GM12878 (cell line): ENCODE results near the gene KCND3. TPM values are rescaled to one million over a fixed set of nuclear protein-coding genes. Genes with fewer than 3 reads are reported as not detected.

ENCODE experiments used
- ATAC-seq: fragments of 200-7000 bp; cut with Tn5 transposase; 3 replicates; pipeline ENCODE4 v1.9.1; 2020; ENCODE audit warnings: mild to moderate bottlenecking, moderate library complexity
- BruUV-seq: library from RNA; stranded (reverse); fragments of 400-500 nt; replicated peaks from 2 replicates; lab custom pipeline; 2021; lab: Mats Ljungman, UMichigan
- CTCF ChIA-PET: fragments of 300-600 bp; sonication (Branson Sonifier 250); formaldehyde crosslinking; extraction: SDS; loops from one replicate; lab custom pipeline; 2021; ENCODE audit warnings: inconsistent platforms; lab: Yijun Ruan, JAX
- POLR2A ChIA-PET: fragments of 350-600 bp; formaldehyde crosslinking; extraction: SDS; loops from one replicate; lab custom pipeline; 2021; ENCODE audit warnings: inconsistent platforms; lab: Charles Lee
- RAD21 ChIA-PET: fragments of 300-600 bp; sonication (Branson Sonifier 250); formaldehyde crosslinking; loops from one replicate; lab custom pipeline; 2023; ENCODE audit warnings: antibody characterized with exemption; ENCODE audit not compliant: unreplicated experiment; lab: Charles Lee
- SMC1A ChIA-PET: fragments of 300-600 bp; sonication (Branson Sonifier 250); formaldehyde crosslinking; loops from one replicate; lab custom pipeline; 2023; ENCODE audit not compliant: unreplicated experiment, uncharacterized antibody; lab: Charles Lee
- DNase-seq: peaks from one replicate; pipeline ENCODE4 v3.0.0-alpha.2; 2011; ENCODE audit warnings: low read depth, low spot score
- FAIRE-seq: peaks from 3 replicates; lab custom pipeline; 2011; peaks lifted over from hg19 to GRCh38; lab: Jason Lieb, UNC
- H2AFZ ChIP-seq: 2 replicates; pipeline ENCODE4 v1.6.0; 2011; ENCODE audit warnings: low read depth, low read length, control low read depth; ENCODE audit not compliant: control insufficient read depth
- H3K27ac ChIP-seq: 2 replicates; pipeline ENCODE4 v1.5.1; 2011; ENCODE audit warnings: control low read depth; ENCODE audit not compliant: control insufficient read depth, insufficient read depth
- H3K27me3 ChIP-seq, 2 experiments: replicated peaks in 1 of 2; 2 replicates each; pipeline versions ENCODE4 v1.6.0 to v1.6.1; 2011; ENCODE audit warnings: low read length in 1 of 2; ENCODE audit not compliant: control insufficient read depth in 2 of 2, insufficient read depth in 2 of 2
- H3K36me3 ChIP-seq, 2 experiments: 2 replicates each; pipeline ENCODE4 v1.5.1; 2011; ENCODE audit warnings: low read length in 1 of 2; ENCODE audit not compliant: control insufficient read depth in 2 of 2, insufficient read depth in 2 of 2
- H3K4me1 ChIP-seq: 2 replicates; pipeline ENCODE4 v1.6.1; 2011; ENCODE audit warnings: mild to moderate bottlenecking, low read length, moderate library complexity, mixed read lengths; ENCODE audit not compliant: control insufficient read depth, insufficient read depth
- H3K4me2 ChIP-seq: 2 replicates; pipeline ENCODE4 v1.6.0; 2011; ENCODE audit warnings: control low read depth; ENCODE audit not compliant: control insufficient read depth, insufficient read depth
- H3K4me3 ChIP-seq: fragments of 200-600 bp; sonication (generic); 2 replicates; pipeline ENCODE4 v1.5.1; 2016
- H3K79me2 ChIP-seq: 2 replicates; pipeline ENCODE4 v1.6.0; 2011; ENCODE audit warnings: low read length; ENCODE audit not compliant: control insufficient read depth, insufficient read depth
- H3K9ac ChIP-seq: 2 replicates; pipeline ENCODE4 v1.8.0; 2011; ENCODE audit warnings: low read length, control low read depth, mixed read lengths; ENCODE audit not compliant: control insufficient read depth, insufficient read depth
- H3K9me3 ChIP-seq: replicated peaks from 3 replicates; pipeline ENCODE4 v1.5.1; 2011; ENCODE audit warnings: mild to moderate bottlenecking, low read length; ENCODE audit not compliant: control insufficient read depth, insufficient read depth
- H4K20me1 ChIP-seq: 2 replicates; pipeline ENCODE4 v1.6.0; 2011; ENCODE audit not compliant: control insufficient read depth, insufficient read depth
- CBX5 ChIP-seq: sonication (generic); IDR thresholded peaks from 2 replicates; pipeline ENCODE4 v1.6.1; 2016; ENCODE audit warnings: low read depth, moderate library complexity, mild to moderate bottlenecking, inconsistent platforms
- IRF3 ChIP-seq: fragments of 450-650 bp; IDR thresholded peaks from 2 replicates; pipeline ENCODE4 v1.6.1; 2014; ENCODE audit warnings: mild to moderate bottlenecking
- KAT2A ChIP-seq: conservative IDR thresholded peaks from 2 replicates; pipeline ENCODE4 v1.6.1; 2011; ENCODE audit warnings: low read depth, low read length; ENCODE audit not compliant: control insufficient read depth
- LARP7 ChIP-seq: fragments of 450-650 bp; IDR thresholded peaks from 2 replicates; pipeline ENCODE4 v1.6.1; 2017; ENCODE audit warnings: mild to moderate bottlenecking
- MEF2B ChIP-seq: fragments of 450-650 bp; IDR thresholded peaks from 2 replicates; pipeline ENCODE4 v1.6.1; 2018; ENCODE audit warnings: mild to moderate bottlenecking, moderate library complexity; ENCODE audit not compliant: partially characterized antibody, poor library complexity, severe bottlenecking
- NR2F1 ChIP-seq: fragments of 450-650 bp; conservative IDR thresholded peaks from 2 replicates; pipeline ENCODE4 v1.6.1; 2017; ENCODE audit warnings: mild to moderate bottlenecking
- SIN3A ChIP-seq: IDR thresholded peaks from 2 replicates; pipeline ENCODE4 v1.6.1; 2012; ENCODE audit warnings: low read depth, low read length, improper control_type of control experiment
- SKIL ChIP-seq: fragments of 450-650 bp; IDR thresholded peaks from 2 replicates; pipeline ENCODE4 v1.6.1; 2017; ENCODE audit warnings: mild to moderate bottlenecking, low read depth, inconsistent platforms; ENCODE audit not compliant: poor library complexity, severe bottlenecking
- WGBS: methylation state at CpG from one replicate; pipeline ENCODE4 v1.1.6; 2016; ENCODE audit warnings: low lambda C conversion rate; ENCODE audit not compliant: insufficient replicate concordance, insufficient coverage; ENCODE audit errors: missing lambda C conversion rate; 5-methylcytosine and 5-hydroxymethylcytosine counted together
- in situ Hi-C: fragments of 300-500 bp; cut with MboI; formaldehyde crosslinking; loops from 9 replicates; pipeline ENCODE4 v1.14.3; 2018; ENCODE audit warnings: mixed read lengths
- intact Hi-C: fragments of 100-400 bp; cut with micrococcal nuclease; formaldehyde crosslinking; loops from one replicate; pipeline ENCODE4 v1.14.2; 2022; ENCODE audit not compliant: unreplicated experiment
- polyA plus RNA-seq, 11 experiments: library from polyadenylated mRNA; depleted of rRNA in 4 of 11; unstranded in 6 of 11; stranded (reverse) in 5 of 11; fragments of >200 nt; fragmentation: Nextera tagmentation in 4 of 11; fragmentation: Illumina TruSeq in 1 of 11; extraction: Ambion mirVana in 4 of 11; extraction: Trizol in 1 of 11; gene quantifications; 1 replicate in 1 of 11; 2 replicates in 10 of 11; pipeline versions ENCODE4 v1.2.1 to v1.2.3, GENCODE V29; 2011 to 2016; ENCODE audit warnings: inconsistent platforms in 2 of 11, missing spikeins in 2 of 11, low read depth in 1 of 11
- total RNA-seq, 4 experiments: library from RNA; depleted of rRNA in 3 of 4; stranded (reverse); fragments of >200 nt in 3 of 4; fragmentation: Illumina TruSeq in 1 of 4; extraction: Trizol in 1 of 4; gene quantifications; 2 replicates each; pipeline versions ENCODE4 v1.2.1 to v1.2.3, GENCODE V29; 2013 to 2021

KCND3 gene
- total and polyA plus RNA-seq, 10 of the 15 experiments (the other 5 are each of a cell fraction or from before 2014, with no cell fraction given) = 0.02 TPM; not detected in 9

- Histone ChIP-seq H4K20me1 (no peaks in the 10 kb centered on the region; the same call in 1 of the 2 replicates), H3K4me2 (no peak overlapping the region), H3K27me3 (peaks cover 0 to 2% of the 10 kb centered on the region in 2 experiments; a peak in 2 of 4 replicates), H3K79me2 (no peaks in the 10 kb centered on the region), H3K4me1 (peaks cover 1% of the 10 kb centered on the region; the same call in 1 of the 2 replicates)
- SMC1A ChIA-PET = interaction anchor here (0.9 kb wide), 1 partner anchor 28 kb away, joined by 3 read pairs; no protein-coding TSS in a partner anchor
- CTCF ChIA-PET = interaction anchor here (0.8 kb wide), 1 partner anchor 146 kb away, joined by 3 read pairs; no protein-coding TSS in a partner anchor
- WGBS = 94% methylated on average over 7 of the region's 7 CpGs
- no TSS peak for BruUV-seq
- intact Hi-C loops (no loop called here), in situ Hi-C loops (no loop called here)
- POLR2A ChIA-PET = no interaction called here
- RAD21 ChIA-PET = interaction anchor here (1.2 to 1.3 kb wide), 2 partner anchors 22 to 255 kb away, joined by 3 read pairs; no protein-coding TSS in a partner anchor
- TF ChIP-seq CBX5 (no peak), MEF2B (no peak), IRF3 (no peak), SIN3A (no peak), NR2F1 (no peak), LARP7 (no peak), SKIL (no peak), KAT2A (no peak)
- TF ChIP-seq, all 136 proteins: peak for 0
- Histone ChIP-seq H3K9me3 (no peaks in the 10 kb centered on the region), H3K27ac (no peak overlapping the region), H2AFZ (no peak overlapping the region), H3K9ac (no peak overlapping the region), H3K36me3 (no peaks in the 10 kb centered on the region), H3K4me3 (no peak overlapping the region)
- DNase-seq (no peak), FAIRE-seq (no peak), ATAC-seq (no peak; the same call in 2 of the 3 replicates)
These were observed 256.8 kb downstream of the KCND3 start for GRCh38 chr1:111732718-111733117.
